Neural cell (in vitro differentiated cells): ENCODE measurements around the gene ABCG5. TPM values are rescaled to one million over a fixed set of nuclear protein-coding genes. Genes with fewer than 3 reads are reported as not detected.

Source experiments
- H2AFZ ChIP-seq: fragments of 200-600, 300-800 bp; sonication (generic), shearing (Covaris generic); 2 replicates; pipeline ENCODE4 v1.6.0; 2014; ENCODE audit warnings: low read depth, mild to moderate bottlenecking, antibody characterized with exemption, low read length, moderate library complexity
- H3F3A ChIP-seq: fragments of 200-600 bp; shearing (Covaris generic); 2 replicates; pipeline ENCODE4 v1.6.1; 2016; ENCODE audit warnings: mild to moderate bottlenecking, moderate library complexity, mixed read lengths, antibody characterized with exemption, low read length; ENCODE audit not compliant: insufficient read depth, poor library complexity, severe bottlenecking
- H3K27ac ChIP-seq: fragments of 200-600, 300-800 bp; sonication (generic), shearing (Covaris generic); 2 replicates; pipeline ENCODE4 v1.5.1; 2014; ENCODE audit warnings: mild to moderate bottlenecking, low read length, moderate library complexity
- H3K27me3 ChIP-seq: fragments of 300-800, 200-600 bp; sonication (generic), shearing (Covaris generic); 2 replicates; pipeline ENCODE4 v1.6.0; 2014; ENCODE audit warnings: mild to moderate bottlenecking, low read depth, low read length, moderate library complexity; ENCODE audit not compliant: insufficient read depth
- H3K36me3 ChIP-seq: fragments of 300-800, 200-600 bp; sonication (generic), shearing (Covaris generic); 2 replicates; pipeline ENCODE4 v1.5.1; 2014; ENCODE audit warnings: mild to moderate bottlenecking, antibody characterized with exemption, low read length, moderate library complexity; ENCODE audit not compliant: insufficient read depth
- H3K4me2 ChIP-seq: fragments of 300-800, 200-600 bp; sonication (generic), shearing (Covaris generic); 2 replicates; pipeline ENCODE4 v1.6.0; 2014; ENCODE audit warnings: mild to moderate bottlenecking, low read length
- H3K4me3 ChIP-seq: fragments of 300-800, 200-600 bp; sonication (generic), shearing (Covaris generic); 2 replicates; pipeline ENCODE4 v1.5.1; 2014; ENCODE audit warnings: mild to moderate bottlenecking, low read length, moderate library complexity
- H3K79me2 ChIP-seq: fragments of 200-600 bp; shearing (Covaris generic); replicated peaks from 2 replicates; pipeline ENCODE4 v1.6.0; 2014; ENCODE audit warnings: mild to moderate bottlenecking, low read length, moderate library complexity; ENCODE audit not compliant: insufficient read depth
- H3K9ac ChIP-seq: fragments of 300-800, 200-600 bp; sonication (generic), shearing (Covaris generic); 2 replicates; pipeline ENCODE4 v1.6.1; 2016; ENCODE audit warnings: mild to moderate bottlenecking, low read length, mixed read lengths
- H3K9me2 ChIP-seq: fragments of 200-600 bp; shearing (Covaris generic); 2 replicates; pipeline ENCODE4 v1.6.1; 2016; ENCODE audit warnings: mild to moderate bottlenecking, low read length, mixed read lengths; ENCODE audit not compliant: insufficient read depth
- H3K9me3 ChIP-seq: fragments of 200-600, 300-800 bp; sonication (generic), shearing (Covaris generic); 2 replicates; pipeline ENCODE4 v1.6.1; 2016; ENCODE audit warnings: mild to moderate bottlenecking, mixed run types, low read length, moderate library complexity, mixed read lengths
- H4K20me1 ChIP-seq: fragments of 200-600 bp; shearing (Covaris generic); 2 replicates; pipeline ENCODE4 v1.6.1; 2016; ENCODE audit warnings: mild to moderate bottlenecking, mixed run types; ENCODE audit not compliant: insufficient read depth
- CTCF ChIP-seq: fragments of 450-650 bp; IDR thresholded peaks from 2 replicates; pipeline ENCODE4 v1.5.1; 2014; ENCODE audit warnings: antibody characterized with exemption, mild to moderate bottlenecking, moderate library complexity; ENCODE audit not compliant: poor library complexity, severe bottlenecking
- EP300 ChIP-seq: fragments of 450-650 bp; conservative IDR thresholded peaks from 2 replicates; pipeline ENCODE4 v1.6.1; 2014; ENCODE audit warnings: antibody characterized with exemption, mild to moderate bottlenecking, moderate library complexity; ENCODE audit not compliant: poor library complexity, severe bottlenecking
- EZH2 ChIP-seq: fragments of 200-600, 300-800 bp; shearing (Covaris generic), sonication (generic); IDR thresholded peaks from 2 replicates; pipeline ENCODE4 v1.6.1; 2014; ENCODE audit warnings: antibody characterized with exemption, low read length, borderline replicate concordance, mild to moderate bottlenecking; ENCODE audit not compliant: insufficient read depth, poor library complexity, severe bottlenecking
- MXI1 ChIP-seq: fragments of 450-650 bp; conservative IDR thresholded peaks from 2 replicates; pipeline ENCODE4 v1.6.1; 2014; ENCODE audit warnings: antibody characterized with exemption, mild to moderate bottlenecking; ENCODE audit not compliant: poor library complexity, severe bottlenecking
- POLR2AphosphoS5 ChIP-seq: IDR thresholded peaks from 2 replicates; pipeline ENCODE4 v1.6.1; 2012
- RAD21 ChIP-seq: fragments of 450-650 bp; conservative IDR thresholded peaks from 2 replicates; pipeline ENCODE4 v1.6.1; 2014; ENCODE audit warnings: antibody characterized with exemption, mild to moderate bottlenecking, moderate library complexity
- REST ChIP-seq: IDR thresholded peaks from 2 replicates; pipeline ENCODE4 v1.6.1; 2012; ENCODE audit warnings: borderline replicate concordance
- SMC3 ChIP-seq: fragments of 450-650 bp; conservative IDR thresholded peaks from 2 replicates; pipeline ENCODE4 v1.6.1; 2014; ENCODE audit warnings: antibody characterized with exemption, mild to moderate bottlenecking, moderate library complexity; ENCODE audit not compliant: poor library complexity
- TAF1 ChIP-seq: IDR thresholded peaks from 2 replicates; pipeline ENCODE4 v1.6.1; 2012; ENCODE audit warnings: low read depth
- polyA plus RNA-seq: library from polyadenylated mRNA; depleted of rRNA; stranded (reverse); fragments of >200 nt; gene quantifications from 2 replicates; pipeline ENCODE4 v1.2.3, GENCODE V29; 2014

Gene ABCG5
- polyA plus RNA-seq, 1 donor from 2014 or later: not detected

GRCh38 chr2:43880471-43880870 lies 41.8 kb upstream of the ABCG5 start:
- H3K4me3 ChIP-seq: no peak overlapping the region
- peaks cover 4% of the 10 kb centered on the region for H3K9me3 ChIP-seq
- no peaks in the 10 kb centered on the region for H3K36me3 ChIP-seq
- TF ChIP-seq RAD21 (no peak), CTCF (no peak), SMC3 (no peak), MXI1 (no peak), REST (no peak), POLR2AphosphoS5 (no peak), EP300 (no peak), TAF1 (no peak), EZH2 (no peak)
- no peaks in the 10 kb centered on the region for H3K27me3 ChIP-seq
- no peaks in the 10 kb centered on the region for H3K9me2 ChIP-seq
- H2AFZ ChIP-seq: no peak overlapping the region
- H3K4me2 ChIP-seq: no peak overlapping the region
- H3K79me2 ChIP-seq: no peaks in the 10 kb centered on the region
- no peaks in the 10 kb centered on the region for H4K20me1 ChIP-seq
- no peaks in the 10 kb centered on the region for H3F3A ChIP-seq
- no peak overlapping the region for H3K27ac ChIP-seq
- H3K9ac ChIP-seq: no peak overlapping the region

- H3K9me3 ChIP-seq: peaks cover 4% of the 10 kb centered on the region
- H3K4me2 ChIP-seq: no peak overlapping the region
- H3K9ac ChIP-seq: no peak overlapping the region
- H3K36me3 ChIP-seq: no peaks in the 10 kb centered on the region
- TF ChIP-seq TAF1 (no peak), REST (no peak), POLR2AphosphoS5 (no peak), SMC3 (no peak), RAD21 (no peak), EP300 (no peak)
- H3K27me3 ChIP-seq: no peaks in the 10 kb centered on the region
- H2AFZ ChIP-seq: no peak overlapping the region
- no peaks in the 10 kb centered on the region for H3K79me2 ChIP-seq
- H4K20me1 ChIP-seq: no peaks in the 10 kb centered on the region
- no peaks in the 10 kb centered on the region for H3F3A ChIP-seq
- H3K9me2 ChIP-seq: no peaks in the 10 kb centered on the region
- H3K4me3 ChIP-seq: no peak overlapping the region
- no peak overlapping the region for H3K27ac ChIP-seq
Measured at GRCh38 chr2:43879261-43879660, 40.6 kb upstream of the ABCG5 start.
